TTC549 (cell line): ENCODE measurements around the gene TBX15.
"Not testable (repeated sequence)": the region's sequence is repeated elsewhere in the genome, so short reads cannot be mapped to it uniquely, and the experiment has no call there.

Source experiments
- FAIRE-seq: peaks from 2 replicates; lab custom pipeline; 2012; peaks lifted over from hg19 to GRCh38; lab: Jason Lieb, UNC

TBX15 gene

DNA sequence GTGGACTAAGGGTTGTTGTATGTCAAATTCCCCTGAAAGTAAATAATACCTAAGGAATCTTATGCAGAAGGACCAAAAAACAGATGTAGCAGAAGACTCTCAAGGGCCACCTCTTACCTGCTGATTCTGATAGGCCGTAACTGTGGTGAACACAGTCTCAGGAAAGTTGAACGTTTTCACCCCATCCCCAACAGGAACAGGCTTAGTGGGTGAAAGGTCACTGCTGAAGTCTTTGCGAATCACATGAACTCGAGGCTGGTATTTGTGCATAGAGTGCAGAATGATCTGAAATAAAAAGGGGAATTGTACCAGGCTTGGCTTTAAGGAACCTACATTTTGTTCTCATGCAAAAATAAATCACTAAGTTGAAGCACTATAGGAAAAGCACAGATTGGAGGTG lies 64.8 kb downstream of the TBX15 start:
- no peak for FAIRE-seq

DNA sequence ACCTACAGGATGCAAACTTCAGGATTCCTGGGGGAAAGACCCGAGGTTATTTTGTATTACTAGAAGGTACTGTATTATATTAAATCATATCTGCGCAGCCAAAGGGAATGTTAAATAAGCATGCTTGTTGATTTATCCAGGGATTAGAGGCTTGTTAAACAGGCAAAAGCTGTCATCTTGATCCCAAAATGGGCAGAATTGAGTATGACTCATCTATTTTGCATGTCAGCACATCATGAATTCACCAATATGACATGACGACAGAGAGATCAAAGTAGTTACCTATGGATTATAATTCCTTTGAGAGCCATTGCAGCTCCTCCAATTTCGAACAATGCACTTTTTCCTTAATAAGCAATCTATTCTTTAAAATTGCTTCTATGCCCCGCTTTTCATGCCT lies 66.1 kb downstream of the TBX15 start:
- FAIRE-seq = no peak

DNA sequence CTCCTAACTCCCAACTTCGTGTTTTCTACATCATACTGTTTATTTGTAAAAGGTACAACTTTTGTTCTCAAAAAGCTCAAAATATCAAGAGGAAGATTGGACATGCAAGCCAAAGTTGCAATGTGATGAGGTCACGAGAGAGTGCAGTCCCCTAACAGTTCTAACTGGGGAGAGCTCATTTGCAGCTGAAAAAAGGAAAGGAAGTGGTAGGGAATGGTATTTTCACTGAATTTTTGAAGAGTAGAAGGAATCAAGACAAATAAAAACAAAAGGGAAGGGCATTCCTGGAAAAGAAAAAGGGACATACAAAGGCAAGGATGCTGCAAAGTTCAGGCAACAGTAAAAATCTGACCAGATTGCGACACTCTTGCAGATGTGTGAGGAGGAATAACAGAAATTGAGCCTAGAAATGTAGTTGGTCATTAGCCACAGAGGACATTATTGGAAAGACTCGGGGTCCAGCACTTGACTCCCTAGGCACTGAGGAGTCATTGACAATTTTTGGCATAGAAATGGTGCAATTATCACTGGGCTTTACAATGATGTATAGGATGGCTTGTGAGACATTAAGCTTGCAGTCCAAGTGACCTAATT lies 67.9 kb downstream of the TBX15 start:
- FAIRE-seq = no peak

DNA sequence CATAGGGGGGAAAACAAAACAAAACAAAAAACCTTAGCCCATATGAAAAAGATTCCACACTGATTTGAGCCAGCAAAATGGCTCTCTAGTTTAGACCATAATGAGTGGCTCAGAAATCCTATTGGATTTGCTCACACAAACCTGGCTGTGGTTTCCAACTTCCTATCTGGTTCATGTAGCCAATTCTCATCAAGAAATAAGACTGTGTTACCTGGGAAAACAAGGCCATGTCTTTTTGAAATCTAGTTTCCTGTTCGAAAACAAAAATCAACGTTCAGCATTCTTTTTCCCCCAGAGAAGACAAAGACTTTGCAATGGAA lies 69.2 kb downstream of the TBX15 start:
- no peak for FAIRE-seq

DNA sequence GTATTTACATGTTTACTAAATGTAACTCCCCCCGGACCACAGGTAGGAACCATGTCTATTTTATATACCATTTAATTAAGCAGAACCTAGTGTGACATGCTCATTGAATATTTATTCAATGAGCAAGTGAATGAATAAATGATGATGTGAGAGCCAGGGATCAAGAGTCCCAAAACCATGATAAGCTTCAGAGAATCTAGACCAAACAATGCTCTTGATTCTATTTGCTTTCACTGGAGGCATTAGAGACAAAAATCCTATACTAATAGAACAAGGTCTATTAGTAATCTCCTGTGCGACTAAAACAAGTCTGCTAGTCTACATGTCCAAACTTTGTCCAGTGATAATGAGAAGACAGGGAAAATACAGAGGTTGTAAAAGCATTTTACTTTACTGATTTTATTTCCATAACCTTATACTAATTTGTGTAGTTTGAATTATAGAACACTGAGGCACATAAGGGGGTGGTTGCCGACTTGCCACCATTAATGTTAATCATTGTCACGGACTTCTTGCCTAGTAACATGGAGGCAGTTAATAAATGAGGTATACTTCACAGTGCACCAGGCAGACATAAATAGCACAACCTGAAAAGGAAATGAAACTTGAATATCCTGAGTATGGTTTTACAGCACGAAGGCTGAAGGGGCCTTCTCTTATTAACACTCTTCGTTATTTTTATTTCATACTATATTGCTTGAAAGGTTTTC lies 69.8 kb downstream of the TBX15 start:
- FAIRE-seq = no peak

DNA sequence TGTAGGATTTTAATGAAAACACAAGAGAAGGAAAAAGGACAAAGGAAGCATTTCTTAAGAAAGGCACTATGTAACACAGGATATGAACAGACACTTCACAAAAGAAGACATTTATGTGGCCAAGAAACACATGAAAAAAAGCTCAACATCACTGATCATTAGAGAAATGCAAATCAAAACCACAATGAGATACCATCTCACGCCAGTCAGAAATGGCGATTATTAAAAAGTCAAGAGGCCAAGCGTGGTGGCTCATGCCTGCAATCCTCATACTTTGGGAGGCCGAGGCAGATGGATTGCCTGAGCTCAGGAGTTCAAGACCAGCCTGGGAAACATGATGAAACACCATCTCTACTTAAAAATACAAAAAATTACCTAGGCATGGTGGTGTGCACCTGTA lies 71.8 kb downstream of the TBX15 start:
- FAIRE-seq = not testable (repeated sequence)

DNA sequence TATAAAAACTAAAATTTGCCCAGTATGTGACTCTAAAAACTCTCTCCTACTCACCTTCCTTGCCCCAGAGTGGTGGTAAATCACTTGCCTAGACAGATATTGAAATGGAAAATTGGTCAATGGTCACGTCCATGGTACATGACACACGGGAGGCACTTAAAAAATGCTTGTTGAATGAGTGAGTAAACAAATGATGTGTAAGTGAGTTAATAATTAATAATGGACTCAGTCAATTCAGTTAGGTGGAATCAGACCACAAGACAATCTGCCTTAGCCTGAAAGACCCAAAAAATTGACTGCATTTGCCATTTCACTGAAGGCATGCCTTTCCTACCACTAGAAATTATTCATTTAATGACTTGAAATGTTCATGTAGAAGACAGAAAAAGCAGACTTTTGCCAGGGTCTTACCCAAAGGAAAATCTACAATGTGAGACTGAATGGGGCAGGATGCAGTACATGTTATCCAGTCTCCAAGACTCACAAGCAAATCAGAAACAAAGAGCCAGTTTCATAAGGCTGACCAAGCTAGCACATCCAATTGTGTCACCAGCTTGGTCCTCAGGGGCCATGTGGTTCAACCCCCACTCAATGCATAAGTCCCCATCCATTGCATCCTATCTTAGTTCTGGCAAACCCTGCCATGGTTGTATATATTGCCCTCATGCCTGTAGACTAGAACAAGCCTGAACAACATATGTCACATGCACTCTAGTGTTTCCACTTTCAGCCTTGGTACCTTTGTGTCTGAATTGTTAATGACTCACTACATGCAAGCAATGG lies 73.6 kb downstream of the TBX15 start:
- no peak for FAIRE-seq

DNA sequence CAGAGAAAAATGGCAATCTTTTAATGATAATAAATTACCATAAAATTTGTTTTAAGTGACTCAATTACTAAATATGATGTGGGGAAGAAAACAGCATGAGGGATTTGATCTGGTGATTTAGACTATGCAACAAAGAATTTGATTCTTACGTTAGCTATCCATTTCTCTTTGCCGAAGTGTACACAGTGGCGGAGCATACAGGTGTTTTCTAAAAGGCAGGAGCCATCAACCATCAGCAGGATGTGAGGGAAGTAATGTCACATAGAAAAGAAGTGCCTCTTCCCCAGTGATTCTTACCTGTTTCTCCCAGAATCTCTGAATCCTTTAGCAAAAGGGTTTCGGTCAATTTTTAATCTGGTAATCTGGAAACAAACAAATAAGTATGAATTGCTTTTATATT lies 74.3 kb downstream of the TBX15 start:
- FAIRE-seq = no peak

DNA sequence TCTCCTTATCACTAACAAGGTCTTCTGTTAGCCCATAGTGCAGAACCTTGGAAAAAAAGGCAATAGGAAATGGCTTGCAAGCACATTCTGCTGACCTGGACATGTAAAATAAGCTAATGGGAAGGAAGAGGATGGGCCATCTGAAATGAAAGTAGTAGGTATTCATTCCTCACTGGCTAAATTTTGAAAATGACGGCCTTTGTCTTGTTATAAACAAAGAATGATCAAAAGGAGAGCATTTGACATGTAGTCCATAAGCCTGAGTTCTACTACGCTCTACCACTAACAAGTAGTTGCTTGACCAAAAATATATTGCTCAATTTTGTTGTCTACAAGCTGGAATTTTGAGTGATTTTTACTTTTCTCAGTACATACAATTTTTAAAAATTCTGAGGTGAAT lies 75.6 kb downstream of the TBX15 start:
- FAIRE-seq = no peak

DNA sequence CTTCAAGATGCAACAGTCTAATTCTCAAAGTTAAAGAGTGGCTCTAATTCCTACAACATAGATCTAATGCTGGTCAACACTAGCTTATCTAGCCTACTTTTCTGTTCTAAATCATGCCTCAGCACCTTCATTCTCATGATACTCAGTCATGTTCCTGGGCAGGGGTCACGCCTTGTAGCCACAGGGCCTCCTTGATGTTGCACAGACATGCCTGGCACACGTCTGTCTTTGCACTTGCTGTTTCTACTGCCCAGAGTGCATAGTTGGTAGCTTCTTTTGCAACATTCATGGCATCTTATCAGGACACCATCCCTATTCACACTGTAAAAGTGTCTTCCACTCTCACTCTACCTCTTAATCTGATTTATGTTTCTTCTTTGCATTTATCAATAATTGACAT lies 76.6 kb downstream of the TBX15 start:
- FAIRE-seq = no peak

DNA sequence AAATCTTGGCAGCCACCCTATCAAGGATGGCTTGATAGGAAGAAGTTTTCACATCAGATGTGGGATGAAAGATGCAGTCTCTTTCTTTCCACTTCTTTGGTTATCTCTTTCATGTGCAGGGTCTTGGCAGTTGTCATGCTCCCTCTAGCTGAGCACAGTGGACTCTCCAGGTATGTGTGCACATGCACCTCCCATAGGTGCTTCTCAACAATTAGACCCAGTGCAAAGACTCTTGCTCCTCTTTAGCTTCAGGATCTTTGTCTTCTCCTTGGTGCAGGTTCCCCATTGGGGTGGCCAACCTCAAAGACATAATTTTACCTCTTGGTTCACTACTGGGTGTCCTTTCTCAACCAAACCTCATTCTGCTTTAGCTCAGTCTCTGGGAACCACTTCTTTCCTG lies 80.7 kb downstream of the TBX15 start:
- no peak for FAIRE-seq

DNA sequence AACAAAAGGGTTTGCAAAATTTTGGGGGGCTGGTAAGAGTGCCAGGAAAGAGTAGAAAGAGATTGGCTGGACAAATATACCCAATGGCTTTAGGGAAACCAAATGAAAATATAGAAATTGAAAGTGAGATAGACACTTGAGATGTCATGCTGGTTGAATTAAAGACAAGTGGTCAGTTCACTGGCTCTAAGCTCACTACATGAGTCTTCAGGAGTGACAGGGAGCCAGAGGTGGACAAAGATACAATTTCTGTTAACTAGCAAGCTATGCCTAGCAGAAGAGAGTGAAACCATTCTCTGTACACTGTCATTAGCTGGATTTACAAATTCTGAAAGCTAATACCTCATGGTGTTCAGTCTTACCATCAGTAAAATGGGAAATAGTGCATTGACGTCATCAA lies 82.5 kb downstream of the TBX15 start:
- no peak for FAIRE-seq

DNA sequence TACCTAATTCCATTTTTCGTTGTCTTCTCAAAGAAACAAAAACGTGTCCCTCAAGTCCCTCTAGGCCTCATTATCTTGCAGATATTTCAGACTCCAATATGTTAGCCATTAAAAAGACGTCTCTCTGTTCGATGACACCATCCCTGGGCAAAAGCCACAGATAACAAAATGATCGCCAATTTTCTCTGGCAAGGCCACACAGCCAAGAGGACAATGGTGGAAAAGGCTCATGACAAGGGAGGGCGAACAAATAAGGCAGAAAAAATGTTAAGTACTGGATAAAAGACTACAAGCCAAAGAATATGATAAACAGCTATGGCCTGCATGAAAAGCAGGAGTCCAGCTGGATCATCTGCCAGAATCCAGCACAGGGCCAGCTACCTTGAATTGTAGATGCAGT lies 82.9 kb downstream of the TBX15 start:
- FAIRE-seq = no peak

DNA sequence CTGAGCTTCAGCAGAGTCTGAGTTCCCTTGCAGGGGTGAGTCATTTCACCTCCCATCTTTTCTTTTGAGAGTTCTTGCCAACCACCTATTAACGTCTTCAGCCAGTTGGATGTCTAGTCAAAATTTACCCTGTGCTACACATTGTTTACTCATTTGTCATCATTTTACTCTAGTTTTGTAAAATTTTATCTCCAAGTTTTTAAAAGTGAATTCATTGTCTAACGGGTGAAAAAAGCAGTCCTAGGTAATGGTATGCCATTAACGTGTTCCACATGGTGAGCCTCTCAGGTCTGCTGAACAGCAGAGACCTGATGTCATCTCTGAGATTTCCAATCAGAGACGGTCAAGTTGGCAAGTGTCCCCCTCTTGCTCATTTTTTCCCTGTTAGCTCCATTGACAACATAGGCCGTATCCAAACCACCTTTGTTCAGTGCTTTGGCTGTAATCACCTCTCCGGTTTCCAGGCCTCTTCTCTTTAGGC lies 85.4 kb downstream of the TBX15 start:
- no peak for FAIRE-seq

DNA sequence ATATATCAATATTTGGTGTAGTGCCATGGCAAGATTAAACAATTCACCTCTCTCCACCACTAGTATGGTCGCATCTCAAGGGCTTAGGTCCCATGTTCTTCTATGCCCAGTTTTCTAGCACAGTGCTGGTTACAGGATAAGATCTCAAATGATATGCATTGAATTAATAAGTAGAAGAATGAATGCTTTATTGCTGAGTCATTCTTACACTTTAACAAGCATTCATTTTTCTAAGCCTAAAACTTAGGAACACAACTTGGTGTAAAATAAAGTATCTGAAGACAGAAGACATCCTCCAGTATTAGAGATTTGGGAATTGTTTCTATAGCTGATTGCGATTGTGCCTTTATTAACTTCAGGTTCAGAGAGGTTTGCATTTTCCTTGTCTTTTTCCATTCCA lies 85.8 kb downstream of the TBX15 start:
- FAIRE-seq = no peak

DNA sequence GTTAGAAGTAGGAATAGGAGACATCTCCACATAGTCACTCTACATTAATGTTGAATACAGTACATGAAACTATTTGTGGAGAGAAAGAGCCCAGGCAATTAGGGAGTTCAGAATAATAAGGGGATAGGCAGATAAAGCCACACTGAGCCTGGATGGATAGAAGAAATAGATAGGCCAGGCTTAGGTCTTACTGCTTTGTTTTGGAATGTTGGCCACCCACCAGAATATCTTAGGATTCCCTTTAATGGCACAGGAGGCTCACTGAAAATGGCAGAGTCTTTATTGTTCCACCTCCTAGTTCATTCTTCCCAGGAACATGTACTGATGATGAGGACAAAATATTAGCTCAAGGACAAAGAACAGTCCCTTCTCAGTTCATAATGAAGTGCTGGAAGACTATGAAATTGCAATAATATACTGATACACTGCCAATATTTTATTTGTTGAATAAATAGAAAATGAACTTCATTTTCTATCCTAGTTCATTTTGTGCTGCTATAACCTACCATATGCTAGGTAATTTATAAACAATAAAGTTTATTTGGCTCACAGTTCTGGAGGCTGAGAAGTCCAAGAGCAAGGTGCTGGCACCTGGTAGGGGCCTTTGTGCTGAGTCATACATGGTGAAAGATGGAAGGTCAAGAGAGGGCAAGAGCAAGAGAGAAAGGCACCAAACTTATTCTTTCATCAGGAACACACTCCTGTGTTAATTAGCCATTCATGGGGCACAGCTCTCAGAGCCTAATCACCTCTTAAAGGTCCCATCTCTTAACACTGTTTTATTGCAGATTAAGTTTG lies 87.3 kb downstream of the TBX15 start:
- no peak for FAIRE-seq

DNA sequence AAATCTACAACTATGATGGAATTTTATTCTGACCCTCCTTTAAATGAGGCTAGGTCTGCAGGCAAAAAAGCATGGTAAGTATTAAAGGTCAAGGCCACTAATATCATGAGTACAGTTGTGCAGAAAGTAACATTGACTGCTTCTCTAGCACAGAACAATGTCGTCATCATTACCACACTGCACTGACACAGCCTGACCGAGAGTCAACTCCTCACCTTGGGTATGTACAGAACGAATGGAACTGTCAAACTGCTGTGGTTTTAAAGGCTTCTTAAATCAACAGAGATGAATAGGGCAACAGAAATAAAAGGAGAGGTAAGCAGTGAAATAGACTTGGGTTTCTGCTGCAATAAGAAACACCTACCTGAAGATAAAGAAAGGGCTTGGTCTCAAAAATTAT lies 88.8 kb downstream of the TBX15 start:
- FAIRE-seq = no peak

DNA sequence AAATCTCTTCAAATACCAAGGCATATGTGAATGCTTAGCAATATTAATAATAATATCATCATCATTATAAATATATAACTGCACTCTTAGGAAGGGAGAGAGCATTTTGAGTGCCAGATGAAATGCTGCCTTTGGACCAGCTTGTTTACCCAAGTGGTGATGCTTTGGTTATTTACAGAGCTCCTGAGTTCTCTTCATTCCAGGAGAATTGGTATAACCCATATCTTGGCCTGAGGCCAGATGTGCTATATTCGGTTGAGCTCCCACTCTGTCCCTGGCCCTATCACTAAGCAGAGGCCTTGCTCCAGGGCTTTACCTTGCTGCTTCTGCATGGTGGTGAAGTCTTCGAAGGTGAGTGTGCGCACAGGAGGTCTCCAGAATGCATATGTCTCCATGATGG lies 89.4 kb downstream of the TBX15 start:
- no peak for FAIRE-seq

DNA sequence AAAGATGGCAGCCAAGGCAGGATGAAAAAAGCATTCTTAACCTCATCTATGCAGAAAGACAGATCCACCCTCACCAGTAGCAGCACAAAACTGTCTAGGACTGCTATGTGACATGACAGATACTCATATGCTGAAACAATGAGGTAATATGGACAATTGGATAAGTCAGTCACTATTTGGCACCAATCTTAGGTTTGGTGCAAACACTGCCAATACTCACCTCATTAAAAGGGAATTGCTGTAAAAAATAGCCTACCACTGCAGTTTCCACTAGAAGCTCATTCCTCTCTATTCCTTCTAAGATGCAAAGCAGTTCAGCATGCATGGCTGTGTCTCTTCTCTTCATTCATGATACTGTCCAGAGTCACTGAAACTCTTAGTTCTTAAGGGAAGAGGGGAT lies 91.7 kb downstream of the TBX15 start:
- no peak for FAIRE-seq

DNA sequence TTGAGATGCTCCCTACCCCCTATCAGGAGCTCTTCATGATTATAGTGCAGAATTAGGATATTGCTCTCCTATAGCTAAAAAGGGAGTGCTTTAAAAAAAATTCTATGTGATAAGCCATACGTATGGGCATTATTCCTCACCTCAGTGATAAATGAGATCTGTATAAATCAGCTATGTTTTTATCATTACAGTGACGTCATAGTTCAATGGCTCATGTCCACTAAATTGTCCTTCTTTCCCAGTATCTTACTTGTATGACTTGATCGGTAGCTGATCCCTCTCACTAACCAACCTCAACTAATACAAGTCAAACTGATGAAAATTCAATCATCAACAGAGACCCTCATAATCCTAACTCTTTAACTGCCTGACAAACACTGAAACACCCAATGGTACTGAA lies 93.3 kb downstream of the TBX15 start:
- no peak for FAIRE-seq

DNA sequence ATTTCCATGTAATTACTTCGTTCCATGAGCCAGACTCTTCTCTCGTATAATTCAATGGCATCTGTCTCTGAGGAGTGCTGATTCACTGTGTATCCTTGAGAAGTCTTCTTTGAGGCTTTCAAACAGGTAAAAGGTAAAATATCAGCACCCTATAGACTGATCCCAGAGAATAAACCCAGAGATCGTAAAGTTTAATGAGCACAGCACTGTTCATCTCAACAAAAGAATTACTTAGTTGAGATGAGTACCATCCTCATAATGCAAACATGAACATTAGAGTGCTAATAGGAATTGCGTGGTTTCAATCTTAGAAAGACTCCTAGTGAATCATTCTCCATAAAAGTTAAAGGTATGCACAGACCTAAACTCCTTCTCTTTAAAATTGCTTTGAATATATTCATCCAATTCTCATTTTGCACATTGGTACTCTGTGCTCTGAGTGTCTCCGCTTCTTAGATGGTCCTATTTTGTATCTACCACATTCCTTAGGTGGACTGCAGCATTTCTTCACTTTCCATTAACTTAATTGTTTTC lies 97.2 kb downstream of the TBX15 start:
- no peak for FAIRE-seq

DNA sequence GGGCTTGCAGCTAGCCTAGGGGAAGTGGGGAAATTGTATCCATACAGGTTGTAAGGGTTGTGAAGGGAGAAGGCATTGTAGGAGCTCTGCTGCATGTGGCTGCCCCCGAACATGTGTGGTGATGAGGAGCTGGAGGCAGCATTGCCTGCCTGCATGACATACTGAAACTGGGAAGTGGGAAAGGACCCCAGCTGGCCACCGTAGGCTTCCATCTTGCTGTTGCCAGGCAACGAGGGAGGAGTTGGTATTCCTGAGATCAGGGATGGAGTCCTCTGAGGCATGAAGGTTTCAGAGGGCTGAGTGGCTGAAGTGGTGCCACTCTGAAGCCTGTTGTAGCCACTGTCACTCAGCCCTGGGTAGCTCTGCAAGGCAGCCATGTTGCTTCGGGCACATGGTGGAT lies 103.2 kb downstream of the TBX15 start:
- no peak for FAIRE-seq

DNA sequence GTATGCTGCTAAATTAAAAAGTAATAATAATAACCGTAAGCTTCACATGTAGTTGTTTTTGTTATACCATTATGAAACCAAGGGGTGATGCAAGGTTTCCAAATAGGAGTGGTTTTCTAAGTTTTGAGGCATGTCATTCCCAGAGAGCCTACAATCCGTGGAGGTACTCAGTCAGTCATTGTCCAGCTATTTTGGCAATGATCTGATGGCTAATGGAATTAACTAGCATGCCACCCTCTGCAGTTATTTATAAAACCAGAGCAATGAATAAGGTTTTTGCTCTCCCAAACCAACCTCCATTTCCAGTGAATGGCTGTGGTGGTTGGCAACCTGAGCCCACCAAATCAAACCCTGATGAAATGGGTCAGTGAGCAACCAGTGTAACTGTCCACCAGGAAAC lies 106.4 kb downstream of the TBX15 start:
- no peak for FAIRE-seq
